Stomach (tissue), 4 donors: ENCODE measurements around the gene NTM.

Source experiments
- CTCF ChIP-seq, 7 experiments: fragments of 450-650 bp in 4 of 7; fragments of 200-600 bp in 3 of 7; sonication (generic) in 3 of 7; IDR thresholded peaks; one replicate each; pipeline ENCODE4 v1.5.1; 2016 to 2019; ENCODE audit warnings: antibody characterized with exemption in 7 of 7, control low read depth in 2 of 7, mild to moderate bottlenecking in 1 of 7
- POLR2A ChIP-seq, 4 donors: fragments of 450-650 bp; IDR thresholded peaks; one replicate each; pipeline ENCODE4 v1.6.1; 2016; ENCODE audit warnings: antibody characterized with exemption in 4 of 4, control low read depth in 2 of 4, mild to moderate bottlenecking in 1 of 4, moderate library complexity in 1 of 4
- POLR2AphosphoS5 ChIP-seq, 3 donors: sonication (generic); formaldehyde crosslinking; IDR thresholded peaks; one replicate each; pipeline ENCODE4 v1.6.1; 2016; ENCODE audit warnings: antibody characterized with exemption in 3 of 3

- TF ChIP-seq POLR2A (IDR thresholded peaks at IDR 0.05): no peak
- no peak for TF ChIP-seq CTCF (IDR thresholded peaks at IDR 0.05)
- no peak for TF ChIP-seq POLR2AphosphoS5 (IDR thresholded peaks at IDR 0.05)
Measured at GRCh38 chr11:131980888-131981668, 610.7 kb downstream of the NTM start.
